DMS53 treated with DMSO at 0.1 percent for 48 hours (cell line): Measurements from ENCODE around the gene ERGIC1.
"Not testable (repeated sequence)": the region's sequence is repeated elsewhere in the genome, so short reads cannot be mapped to it uniquely, and the experiment has no call there.

Experiments
- DNase-seq: peaks from one replicate; lab custom pipeline; 2025; ENCODE audit not compliant: unreplicated experiment; lab: John Stamatoyannopoulos, UW

Gene ERGIC1

GRCh38 chr5:172833686-172834414, at the start of gene ERGIC1:
Gene ERGIC1 (plus strand): TSS chr5:172834251. CDS start chr5:172834414, 163 bp downstream.
- DNase-seq, result peak; percentile 49

- no peak for DNase-seq
These were observed 48.5 kb upstream of the ERGIC1 start for GRCh38 chr5:172785429-172786088.

- no peak for DNase-seq
These were observed 47.2 kb upstream of the ERGIC1 start for GRCh38 chr5:172786736-172787462.

GRCh38 chr5:172787538-172787937, 46.5 kb upstream of the ERGIC1 start:
- DNase-seq, result not testable (repeated sequence)

GRCh38 chr5:172788771-172789686, 45.0 kb upstream of the ERGIC1 start:
- DNase-seq, result no peak

- DNase-seq, result no peak
These were observed 44.2 kb upstream of the ERGIC1 start for GRCh38 chr5:172789687-172790495.

GRCh38 chr5:172790496-172790889, 43.6 kb upstream of the ERGIC1 start:
- no peak for DNase-seq

GRCh38 chr5:172791286-172791685, 42.8 kb upstream of the ERGIC1 start:
- no peak for DNase-seq

- no peak for DNase-seq
These were observed 42.2 kb upstream of the ERGIC1 start for GRCh38 chr5:172791726-172792445.

- no peak for DNase-seq
These were observed 41.1 kb upstream of the ERGIC1 start for GRCh38 chr5:172792701-172793570.

GRCh38 chr5:172793577-172794488, 40.2 kb upstream of the ERGIC1 start:
- DNase-seq, result no peak

- DNase-seq, result no peak
These were observed 38.6 kb upstream of the ERGIC1 start for GRCh38 chr5:172795318-172795977.

- no peak for DNase-seq
These were observed 37.7 kb upstream of the ERGIC1 start for GRCh38 chr5:172796306-172796705.

GRCh38 chr5:172797771-172798191, 36.3 kb upstream of the ERGIC1 start:
- DNase-seq, result no peak

- DNase-seq, result no peak
These were observed 35.4 kb upstream of the ERGIC1 start for GRCh38 chr5:172798422-172799215.

GRCh38 chr5:172799416-172799815, 34.6 kb upstream of the ERGIC1 start:
- DNase-seq, result no peak
